DMS53 (cell line): ENCODE results near the gene PAPPA.

Experiments used
- DNase-seq: peaks from one replicate; lab custom pipeline; 2025; lab: John Stamatoyannopoulos, UW

The PAPPA gene

DNA sequence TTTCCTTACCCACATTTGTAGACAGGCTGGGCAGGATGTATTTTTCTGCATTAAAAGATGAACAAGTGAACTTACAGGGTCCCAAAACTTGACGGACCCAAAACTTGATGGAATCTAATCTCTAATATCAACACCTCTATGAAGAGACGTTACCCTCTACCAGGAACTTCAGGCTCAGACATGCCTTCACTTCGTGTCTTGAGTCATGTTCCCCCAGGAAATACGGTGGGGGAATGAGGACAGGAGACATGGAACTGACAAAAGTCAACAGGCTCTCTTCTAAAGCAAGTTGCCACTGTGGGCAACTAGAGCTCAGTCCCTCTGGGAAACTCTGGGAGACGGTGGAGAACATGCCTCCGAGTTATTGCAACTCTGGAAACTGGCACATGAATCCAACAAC, 196.1 kb downstream of the PAPPA start:
- no peak for DNase-seq

DNA sequence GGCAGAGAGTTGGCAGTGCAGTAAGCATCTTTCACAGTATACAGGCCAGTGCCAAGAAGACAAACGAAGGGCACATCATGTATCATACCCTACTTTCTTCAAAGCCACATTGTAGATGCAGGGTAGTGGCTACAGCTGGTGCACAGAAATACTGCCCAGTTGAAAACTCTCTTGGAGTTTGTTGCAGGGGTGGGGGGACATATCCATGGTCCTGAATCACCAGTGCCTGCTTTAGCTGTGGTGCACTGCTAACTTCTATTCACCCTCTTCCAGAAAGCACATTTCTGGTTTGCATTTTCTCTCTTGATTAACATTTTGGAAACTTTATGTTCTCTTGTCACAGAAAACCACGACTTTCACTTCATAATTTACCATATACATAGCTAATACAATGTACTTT, 196.6 kb downstream of the PAPPA start:
- DNase-seq, result no peak

DNA sequence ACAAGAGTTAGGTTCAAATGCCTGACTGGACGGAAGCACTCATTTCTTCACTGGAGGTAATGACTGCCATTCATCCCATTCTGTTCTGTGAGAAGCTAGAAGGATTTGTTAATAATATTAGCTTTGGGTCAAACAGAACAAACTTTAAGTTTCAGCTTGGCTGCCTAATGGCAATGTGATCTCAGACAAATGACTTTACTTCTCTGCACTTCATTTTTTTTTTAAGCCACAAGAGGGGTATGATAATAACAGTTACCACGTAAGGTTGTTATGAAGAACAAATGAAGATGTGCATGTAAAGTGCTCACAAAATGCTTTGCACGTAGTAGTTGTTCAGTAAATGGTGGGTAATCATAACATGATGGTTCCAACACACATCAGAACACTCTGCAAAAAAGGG, 199.4 kb downstream of the PAPPA start:
- no peak for DNase-seq

DNA sequence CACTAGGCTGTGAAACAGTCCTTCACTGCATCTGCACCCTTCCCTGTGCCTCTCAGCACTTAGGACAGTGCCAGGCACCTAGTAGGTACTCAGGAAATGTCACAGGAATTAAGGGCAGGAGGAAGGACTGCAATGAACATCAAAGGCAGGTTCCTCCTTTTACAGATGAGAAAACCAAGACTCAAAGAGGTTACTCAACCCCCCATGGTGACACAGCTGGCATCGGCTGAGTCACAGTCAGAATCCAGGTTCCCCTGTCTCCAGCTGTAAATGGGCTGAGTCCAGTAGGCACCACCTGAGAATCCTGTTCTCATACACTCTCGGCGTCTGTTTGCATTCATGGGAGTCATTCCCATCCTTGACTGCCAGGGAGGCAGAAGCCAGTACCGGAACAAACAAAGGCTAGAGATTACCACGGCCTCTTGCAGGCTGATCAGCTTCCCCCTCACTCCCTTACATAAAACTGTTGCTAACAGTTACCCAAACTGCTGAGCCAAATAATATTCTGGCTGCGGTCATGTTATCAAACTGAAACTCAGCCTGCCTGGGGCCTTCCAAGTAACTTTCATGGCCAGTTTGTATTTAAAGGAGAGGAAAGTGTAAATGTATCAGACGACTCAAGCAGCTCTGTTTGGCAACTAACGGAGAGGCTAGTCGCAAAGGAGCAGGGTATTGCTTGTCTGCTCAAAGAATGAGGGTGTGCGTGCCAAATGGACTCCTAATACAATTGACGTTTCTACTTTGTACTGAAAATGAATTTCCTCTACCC, 201.7 kb downstream of the PAPPA start:
- DNase-seq, result peak; percentile 94

DNA sequence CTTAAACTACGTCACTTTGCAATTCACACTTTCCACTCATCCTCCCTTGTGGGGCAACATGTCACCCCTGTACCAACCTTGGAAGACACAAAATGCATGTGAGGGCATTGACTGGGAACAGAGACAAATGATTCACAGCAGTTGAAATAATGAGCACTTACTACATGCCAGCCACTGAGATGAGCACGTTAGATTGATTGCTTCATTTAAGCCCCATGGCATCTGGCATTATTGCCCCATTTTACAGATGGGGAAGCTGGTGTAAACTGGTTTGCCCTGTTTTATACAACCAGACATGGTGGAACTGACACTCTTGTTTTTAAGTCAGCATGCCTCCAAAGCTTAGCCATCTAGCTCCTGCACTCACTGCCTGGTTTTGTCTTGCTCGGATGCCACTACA, 204.7 kb downstream of the PAPPA start:
- no peak for DNase-seq

DNA sequence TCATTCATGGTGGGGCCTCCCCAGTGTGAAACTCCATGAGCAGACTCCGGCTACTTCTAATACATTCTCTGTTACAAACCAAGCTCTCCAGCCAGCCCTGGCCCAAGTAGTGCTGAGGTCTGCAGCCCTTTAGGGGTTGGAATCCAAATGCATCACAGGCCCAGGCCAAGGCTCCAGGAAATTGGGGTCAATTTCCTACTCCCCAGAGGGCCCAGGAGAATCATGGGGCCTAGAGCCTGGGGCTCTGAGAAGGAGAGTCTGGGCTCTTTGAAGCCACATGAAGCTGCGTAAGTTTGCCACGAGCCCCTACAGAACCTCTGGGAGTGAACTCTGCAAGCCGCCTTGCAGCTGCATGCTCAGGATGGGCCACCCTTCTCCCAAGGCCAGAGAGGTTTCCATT, 206.4 kb downstream of the PAPPA start:
- DNase-seq, result no peak

DNA sequence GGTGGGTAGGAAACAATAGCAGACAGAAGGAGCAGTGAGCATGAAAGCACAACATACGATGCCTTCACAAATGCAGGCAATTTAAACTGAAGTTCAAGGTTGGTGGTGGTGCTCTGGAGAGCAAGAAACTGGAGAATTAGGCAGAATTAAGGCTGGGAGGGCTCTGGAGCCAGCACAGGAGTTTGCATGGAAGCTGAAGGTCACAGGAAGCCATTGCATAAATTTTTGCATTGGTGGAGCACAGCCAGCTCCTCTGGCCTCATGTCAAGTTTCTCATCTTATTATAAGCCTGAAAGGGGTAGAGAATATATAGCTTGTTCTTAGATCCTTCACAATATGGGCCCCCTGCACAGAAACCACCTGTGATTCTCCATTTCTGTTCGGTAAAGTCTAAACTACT, 207.4 kb downstream of the PAPPA start:
- DNase-seq, result no peak

DNA sequence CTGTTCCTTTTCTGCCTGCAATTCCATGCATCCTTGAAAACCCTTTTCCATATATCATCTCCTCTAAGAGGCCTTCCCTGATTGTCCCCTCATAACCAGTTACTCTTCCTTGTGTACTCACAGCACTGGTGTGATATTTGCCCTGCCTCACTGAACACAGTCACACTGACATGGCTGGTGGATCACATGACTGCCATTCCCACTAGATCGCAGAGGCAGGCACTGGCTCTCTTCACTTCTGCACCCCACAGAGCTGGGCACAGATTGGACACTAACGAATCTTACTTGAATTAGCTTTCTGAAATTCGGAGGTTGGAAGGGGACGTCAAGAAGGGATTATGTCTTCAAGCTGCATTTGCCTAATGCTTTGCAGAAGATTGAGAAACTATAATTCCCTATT, 208.0 kb downstream of the PAPPA start:
- DNase-seq, result no peak

DNA sequence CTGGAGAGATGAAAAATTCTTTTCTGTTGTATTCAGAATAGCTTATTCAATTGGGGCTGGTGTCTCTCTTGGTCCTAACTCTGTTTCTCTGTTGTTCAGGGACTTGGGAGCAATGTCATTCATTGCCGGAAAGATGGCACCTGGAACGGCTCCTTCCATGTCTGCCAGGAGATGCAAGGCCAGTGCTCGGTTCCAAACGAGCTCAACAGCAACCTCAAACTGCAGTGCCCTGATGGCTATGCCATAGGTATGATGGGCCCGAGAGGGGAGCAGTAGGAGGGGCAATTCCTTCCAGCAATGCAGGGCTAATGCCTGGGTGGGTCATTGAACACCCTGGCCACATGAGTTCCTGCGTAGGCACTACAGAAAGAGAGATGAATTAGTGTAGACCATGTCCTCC, 208.9 kb downstream of the PAPPA start:
- DNase-seq, result no peak

DNA sequence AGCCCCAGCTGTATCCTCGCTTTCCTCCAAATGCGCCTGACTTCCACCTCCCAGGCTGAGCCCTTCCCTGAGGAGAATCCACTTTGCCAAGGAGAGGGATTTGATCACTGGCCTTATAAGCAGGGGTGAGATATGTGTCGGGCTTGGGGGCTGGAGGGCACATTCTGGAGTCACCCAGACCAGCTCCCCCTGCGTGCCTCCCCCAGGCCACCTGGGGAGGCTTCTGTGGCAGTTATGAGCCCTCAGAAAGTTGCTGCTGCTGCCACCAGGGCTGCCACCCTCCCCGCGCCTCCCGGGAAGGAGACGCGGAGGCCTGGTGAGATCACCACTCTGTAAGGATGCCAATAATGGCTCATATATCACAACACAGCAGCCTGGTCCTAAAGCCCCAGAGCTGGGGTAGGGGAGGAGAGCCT, 211.5 kb downstream of the PAPPA start:
- peak; percentile 14 for DNase-seq

DNA sequence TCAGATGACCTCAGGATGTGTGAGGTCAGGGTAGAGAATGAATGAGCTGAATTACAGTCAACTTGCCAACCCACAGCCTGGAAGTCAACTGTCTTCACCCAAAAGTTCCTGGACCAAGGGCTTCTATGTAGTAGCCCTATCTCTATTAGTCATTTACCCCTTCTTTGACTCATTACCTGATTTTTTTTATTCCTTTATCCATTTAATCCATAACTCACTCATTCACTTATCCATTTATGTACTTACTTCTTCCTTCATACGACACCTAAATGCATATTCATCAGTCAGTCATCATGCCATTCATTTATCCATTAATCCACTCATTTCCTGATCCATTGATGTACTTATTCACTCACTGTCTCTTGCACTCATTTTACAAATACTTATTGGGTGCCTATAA, 212.7 kb downstream of the PAPPA start:
- DNase-seq, result no peak

DNA sequence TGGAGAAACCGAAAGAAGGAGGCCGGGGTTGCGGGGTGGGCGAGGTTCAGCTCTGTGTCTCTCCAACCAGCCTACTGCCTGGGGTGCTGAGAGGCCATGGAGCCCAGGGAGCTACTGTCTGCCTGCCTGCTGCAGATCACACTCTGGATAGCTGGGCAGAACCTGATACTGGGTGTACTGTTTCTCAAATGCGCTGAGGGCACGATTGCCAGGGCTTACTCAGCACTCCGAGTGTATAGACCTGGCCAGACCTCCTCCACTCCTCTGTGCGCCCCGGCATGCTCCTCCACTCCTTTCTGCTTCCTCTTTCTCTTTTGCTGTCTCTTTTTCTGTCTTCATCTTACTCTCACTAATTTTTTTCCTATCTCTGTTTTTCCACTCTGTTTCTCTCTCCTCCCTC, 215.1 kb downstream of the PAPPA start:
- DNase-seq, result no peak

DNA sequence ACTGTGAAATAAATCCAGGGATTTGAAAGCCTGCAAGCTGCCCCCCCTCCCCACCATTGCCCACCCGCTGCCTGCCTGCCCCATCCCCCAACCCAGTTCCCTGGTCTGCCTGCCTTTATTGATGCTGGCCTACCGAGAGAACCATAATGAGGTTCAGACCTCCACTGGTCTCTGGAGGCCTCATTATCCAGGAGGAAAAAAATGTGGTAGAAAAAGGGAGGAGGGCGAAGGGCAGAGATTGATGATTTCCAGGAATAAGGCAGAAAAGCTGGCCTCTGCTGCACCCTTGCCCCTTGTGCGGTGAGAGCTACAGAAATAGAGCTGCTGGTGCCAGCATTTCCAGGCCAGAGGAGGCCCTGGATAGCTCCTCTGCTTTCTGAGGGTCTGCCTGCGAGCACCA, 216.1 kb downstream of the PAPPA start:
- DNase-seq, result no peak

DNA sequence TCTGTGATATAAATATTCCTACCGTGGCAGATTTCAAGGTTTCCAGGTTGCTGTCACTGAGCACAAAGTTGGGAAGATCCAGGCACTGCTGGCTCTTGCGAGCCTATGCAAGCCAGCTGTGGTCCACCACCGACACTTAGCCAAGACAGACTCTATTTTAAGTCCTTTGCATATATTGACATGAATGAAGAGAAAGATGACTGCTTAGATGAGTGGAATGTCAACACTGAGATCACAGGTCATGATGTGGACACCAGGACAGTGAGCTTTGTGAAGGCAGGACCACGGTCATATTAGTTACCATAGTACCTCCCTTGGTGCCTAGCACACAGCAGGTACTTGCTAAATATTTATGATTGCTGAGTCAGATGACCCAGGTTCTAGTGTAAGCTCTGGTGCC, 217.0 kb downstream of the PAPPA start:
- DNase-seq, result peak; percentile 69

DNA sequence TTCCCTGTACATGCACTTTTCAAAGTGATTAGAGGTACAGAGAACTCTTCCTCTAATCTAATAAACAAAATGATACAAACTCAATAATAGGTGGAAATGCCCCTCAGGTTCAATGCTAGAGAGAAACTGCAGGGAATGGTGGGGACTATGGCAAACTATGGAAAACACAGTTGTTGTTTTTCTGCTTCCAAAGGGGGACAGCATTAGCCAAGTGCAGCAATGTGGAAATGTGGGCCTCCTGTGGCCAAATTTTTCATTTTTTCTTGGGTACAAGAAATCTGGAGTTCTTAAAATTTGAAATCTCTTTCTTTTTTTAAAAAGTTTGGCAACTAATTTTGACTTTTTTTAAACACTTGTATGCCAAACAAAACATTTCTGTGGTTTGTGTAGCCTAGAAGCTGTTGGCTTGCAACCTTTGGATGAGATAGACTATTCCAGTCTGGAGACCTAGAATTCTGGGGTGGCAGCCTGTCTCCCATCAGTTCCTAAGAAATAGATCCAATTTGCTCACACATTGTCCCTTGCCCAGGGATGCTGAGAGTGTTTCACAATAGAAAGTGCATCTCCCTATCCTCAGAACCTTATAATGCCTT, 218.6 kb downstream of the PAPPA start:
- DNase-seq, result no peak

DNA sequence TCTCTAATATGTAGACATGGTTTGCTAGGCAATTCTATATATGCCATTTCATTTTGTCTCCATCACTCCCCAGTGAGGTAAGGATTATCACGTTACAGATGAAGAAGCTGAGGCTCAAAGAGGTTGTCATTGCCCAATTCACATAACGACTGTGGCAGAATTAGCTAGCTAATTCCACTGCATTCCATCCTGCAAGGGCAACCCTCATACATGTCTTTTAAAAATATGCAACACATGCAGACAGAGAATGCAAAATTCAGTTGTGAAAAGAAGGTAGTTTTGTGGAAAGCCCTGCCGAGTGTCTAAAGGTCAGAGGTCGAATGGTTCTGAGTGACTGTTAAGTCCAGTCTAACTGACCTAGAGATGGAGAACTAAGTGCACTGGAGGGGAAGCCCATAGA, 219.2 kb downstream of the PAPPA start:
- no peak for DNase-seq

DNA sequence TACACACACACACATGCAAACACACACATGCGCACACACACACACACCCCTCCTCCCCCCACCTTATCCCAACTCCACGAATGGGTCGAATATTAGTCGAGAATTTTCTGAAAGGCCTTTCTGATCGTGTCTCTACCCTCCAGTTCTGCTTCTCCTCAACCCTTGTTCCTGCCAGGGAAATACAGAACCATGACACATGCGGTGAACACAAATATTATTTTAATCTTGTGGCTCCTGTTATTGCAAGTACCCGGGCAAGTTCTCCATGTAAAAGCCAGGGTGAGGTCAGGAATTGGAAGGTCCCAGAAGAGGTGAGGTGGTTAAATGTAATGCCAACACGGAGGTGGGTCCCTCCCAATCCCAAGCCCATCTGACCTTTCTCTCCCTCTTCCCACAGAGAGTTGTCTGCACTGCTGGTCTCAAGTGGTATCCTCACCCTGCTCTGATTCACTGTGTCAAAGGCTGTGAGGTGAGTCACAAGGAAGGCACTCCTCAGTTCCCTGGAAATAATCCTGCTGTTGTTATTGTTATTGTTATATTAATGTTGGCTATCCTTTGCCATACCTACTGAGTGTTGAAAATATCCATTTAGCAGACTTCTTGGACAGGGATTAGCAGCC, 223.7 kb downstream of the PAPPA start:
- peak; percentile 50 for DNase-seq

DNA sequence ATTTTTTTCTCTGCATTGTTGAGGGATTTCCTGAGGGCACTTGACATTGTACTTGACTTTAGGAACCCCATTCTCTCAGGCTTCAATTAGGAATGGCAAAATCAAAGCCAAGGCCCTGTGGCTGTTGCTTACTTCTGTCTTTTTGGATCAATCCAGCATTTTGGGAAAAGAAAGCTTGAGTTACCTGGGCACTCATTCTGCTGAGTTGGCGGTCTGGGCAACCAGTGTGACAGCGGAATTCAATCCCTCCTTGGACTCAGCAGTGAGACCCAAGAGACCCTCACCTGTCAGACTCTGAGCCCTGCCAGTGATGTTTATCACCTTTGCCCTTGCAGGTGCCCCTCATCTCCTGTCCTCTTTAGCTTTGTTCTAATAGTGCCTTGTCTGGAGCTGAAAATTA, 225.3 kb downstream of the PAPPA start:
- no peak for DNase-seq

DNA sequence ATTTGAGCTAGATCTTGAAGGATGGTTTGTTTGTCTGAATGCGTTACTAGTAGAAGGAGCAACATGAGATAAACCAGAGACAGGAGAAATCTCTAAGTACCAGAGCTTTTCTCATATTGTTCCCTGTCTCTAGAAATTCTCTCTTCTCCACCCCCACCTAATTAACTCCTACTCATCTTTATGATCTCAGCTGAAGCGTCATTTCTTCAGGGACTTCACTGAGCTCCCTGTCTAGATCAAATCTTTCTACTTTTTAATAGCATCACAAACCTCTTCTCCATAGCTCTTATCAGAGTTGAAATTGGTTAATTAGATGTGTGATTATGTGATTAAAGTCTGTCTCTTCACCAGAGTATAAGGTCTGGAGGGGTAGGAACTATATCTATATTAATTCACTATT, 226.2 kb downstream of the PAPPA start:
- DNase-seq, result no peak

DNA sequence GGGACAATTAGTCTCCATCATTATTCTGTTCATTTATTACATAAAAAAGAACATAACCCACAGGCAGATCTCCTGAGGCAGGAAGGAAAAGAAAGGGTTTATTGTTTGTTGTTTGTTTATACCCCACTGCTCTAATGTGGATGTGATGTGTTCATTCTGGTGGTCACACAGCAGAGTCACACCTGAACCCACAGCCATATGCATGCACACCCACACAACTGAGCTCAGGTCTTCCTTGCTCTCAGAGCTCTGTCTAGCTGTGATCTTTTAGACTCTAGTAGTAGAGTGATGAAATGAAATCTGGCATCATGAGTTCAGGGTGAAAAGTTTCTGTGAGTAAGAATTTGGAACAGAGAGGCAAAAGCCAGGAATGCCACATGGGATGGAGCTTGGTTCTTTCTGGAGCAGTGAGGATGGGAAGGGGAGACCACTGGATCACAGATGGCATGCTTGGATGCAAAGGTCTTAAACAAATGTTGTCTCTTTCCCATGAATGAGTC, 227.0 kb downstream of the PAPPA start:
- no peak for DNase-seq

DNA sequence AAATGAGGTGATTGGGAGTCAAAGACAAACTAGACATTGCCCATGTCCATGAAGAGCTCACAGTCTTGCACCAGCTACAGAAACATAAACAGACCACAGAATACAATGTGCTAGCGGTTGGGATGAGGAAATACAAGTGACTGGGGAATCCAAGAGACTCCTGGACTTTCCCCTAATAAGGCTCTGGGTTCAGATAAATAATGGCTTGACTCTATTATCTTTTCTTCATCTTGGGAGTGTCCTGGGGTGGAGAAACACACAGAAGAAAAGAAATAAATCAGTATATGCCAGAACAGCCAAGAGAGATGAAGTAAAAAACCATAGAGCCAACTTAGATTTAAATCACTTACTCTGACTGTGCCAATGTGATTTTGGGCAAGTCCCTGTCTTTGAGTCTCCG, 227.8 kb downstream of the PAPPA start:
- DNase-seq, result no peak

DNA sequence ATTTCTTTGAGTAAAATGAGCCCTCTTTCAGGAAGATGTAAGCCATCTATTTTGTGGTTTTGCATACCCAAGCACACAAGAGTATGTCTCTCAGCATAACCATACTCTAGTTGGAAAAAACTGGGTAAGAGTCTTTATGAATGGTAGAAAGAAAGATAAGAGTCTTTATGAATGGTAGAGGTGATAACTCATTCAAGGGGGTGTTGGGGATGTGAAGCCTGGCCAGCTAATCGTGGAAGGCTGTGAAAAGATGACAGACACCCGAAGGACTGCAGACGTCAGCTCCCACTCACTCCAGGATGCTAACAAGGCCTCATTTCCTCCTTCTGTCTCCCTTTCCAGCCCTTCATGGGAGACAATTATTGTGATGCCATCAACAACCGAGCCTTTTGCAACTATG, 228.5 kb downstream of the PAPPA start:
- no peak for DNase-seq

DNA sequence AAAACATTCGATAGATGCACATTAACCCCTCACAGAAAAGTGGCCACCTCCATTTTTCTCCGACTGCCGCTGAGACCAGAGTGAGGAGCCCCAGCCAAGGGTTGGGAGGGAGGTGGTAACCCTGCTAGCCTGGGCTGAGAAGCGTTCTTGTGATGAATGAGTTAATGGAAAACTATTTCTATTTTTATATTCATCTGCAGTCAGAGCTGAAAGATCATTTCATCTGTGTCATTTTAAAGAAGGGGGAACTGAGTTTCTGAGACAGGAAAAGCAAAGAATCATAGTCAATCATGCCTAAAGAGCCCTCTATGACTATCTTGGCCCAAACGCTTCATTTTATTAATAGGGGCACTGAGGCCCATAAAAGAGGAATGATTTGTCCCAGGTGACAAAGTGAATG, 229.5 kb downstream of the PAPPA start:
- DNase-seq, result no peak

DNA sequence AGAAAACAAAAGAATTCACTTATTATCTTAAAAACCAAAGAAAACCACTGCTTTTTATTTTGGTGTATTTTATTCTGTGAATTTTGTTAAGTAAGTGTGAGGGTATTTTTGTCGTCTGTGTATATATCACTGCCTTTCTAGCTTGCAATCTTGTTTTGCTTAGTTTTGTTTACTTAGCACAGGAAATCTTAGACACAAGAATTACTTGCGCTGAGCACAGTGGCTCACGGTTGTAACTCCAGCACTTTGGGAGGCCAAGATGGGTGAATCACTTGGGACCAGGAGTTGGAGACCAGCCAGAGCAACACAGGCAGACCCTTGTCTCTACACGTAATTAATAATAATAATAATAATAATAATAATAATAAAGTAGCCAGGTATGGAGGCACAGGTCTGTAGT, 230.3 kb downstream of the PAPPA start:
- DNase-seq, result no peak
